CD14-positive monocyte (primary cell): Measurements from ENCODE around the gene IFT122. TPM values are rescaled to one million over a fixed set of nuclear protein-coding genes. Genes with fewer than 3 reads are reported as not detected.

ENCODE experiments used
- DNase-seq, 3 donors: peaks; one replicate each; pipeline ENCODE4 v3.0.0-alpha.2; 2011 to 2022
- H2AFZ ChIP-seq: 2 replicates; pipeline ENCODE4 v1.6.0; 2012; ENCODE audit warnings: mild to moderate bottlenecking, low read depth, low read length, inconsistent platforms; ENCODE audit not compliant: insufficient read depth, poor library complexity, severe bottlenecking
- H3K27ac ChIP-seq, 2 donors: 1 replicate in 1 of 2; 2 replicates in 1 of 2; pipeline ENCODE4 v1.5.1; 2012 to 2013; ENCODE audit warnings: low read length in 2 of 2, control low read depth in 1 of 2, inconsistent platforms in 1 of 2, low read depth in 1 of 2, mild to moderate bottlenecking in 1 of 2
- H3K27me3 ChIP-seq, 2 donors: one replicate each; pipeline versions ENCODE4 v1.6.0 to v1.6.1; 2011 to 2013; ENCODE audit warnings: low read length in 2 of 2; ENCODE audit not compliant: control insufficient read depth in 2 of 2, insufficient read depth in 2 of 2
- H3K36me3 ChIP-seq, 2 donors: replicated peaks in 1 of 2; 1 replicate in 1 of 2; 2 replicates in 1 of 2; pipeline versions ENCODE4 v1.5.1 to v1.6.1; 2012 to 2013; ENCODE audit warnings: low read length in 2 of 2, control low read depth in 1 of 2, inconsistent platforms in 1 of 2, mild to moderate bottlenecking in 1 of 2; ENCODE audit not compliant: insufficient read depth in 2 of 2, control insufficient read depth in 1 of 2
- H3K4me1 ChIP-seq, 2 donors: 1 replicate in 1 of 2; 2 replicates in 1 of 2; pipeline versions ENCODE4 v1.5.1 to v1.6.1; 2012 to 2013; ENCODE audit warnings: low read length in 2 of 2, control low read depth in 1 of 2, inconsistent platforms in 1 of 2, mild to moderate bottlenecking in 1 of 2, moderate library complexity in 1 of 2; ENCODE audit not compliant: insufficient read depth in 2 of 2, control insufficient read depth in 1 of 2
- H3K4me2 ChIP-seq: replicated peaks from 2 replicates; pipeline ENCODE3; 2012; ENCODE audit warnings: low read length, moderate library complexity, mild to moderate bottlenecking; ENCODE audit not compliant: poor library complexity, severe bottlenecking; ENCODE audit errors: extremely low read depth
- H3K4me3 ChIP-seq, 3 experiments: fragments of 200-600 bp in 1 of 3; sonication (generic) in 1 of 3; replicated peaks in 1 of 3; 1 replicate in 2 of 3; 2 replicates in 1 of 3; pipeline ENCODE4 v1.5.1; 2011 to 2013; ENCODE audit warnings: low read length in 3 of 3, mild to moderate bottlenecking in 3 of 3, control low read depth in 2 of 3, low read depth in 2 of 3, inconsistent platforms in 1 of 3, moderate library complexity in 1 of 3
- H3K79me2 ChIP-seq: 2 replicates; pipeline ENCODE4 v1.6.0; 2012; ENCODE audit warnings: mild to moderate bottlenecking, control low read depth, inconsistent platforms, low read length, moderate library complexity; ENCODE audit not compliant: insufficient read depth
- H3K9ac ChIP-seq: 2 replicates; pipeline ENCODE4 v1.6.0; 2017; ENCODE audit warnings: low read length, mild to moderate bottlenecking; ENCODE audit not compliant: insufficient read depth, poor library complexity, severe bottlenecking
- H3K9me3 ChIP-seq, 2 donors: replicated peaks in 1 of 2; 1 replicate in 1 of 2; 2 replicates in 1 of 2; pipeline versions ENCODE4 v1.5.1 to v1.6.1; 2012 to 2013; ENCODE audit warnings: low read length in 2 of 2, control low read depth in 1 of 2; ENCODE audit not compliant: control insufficient read depth in 1 of 2, insufficient read depth in 1 of 2
- H4K20me1 ChIP-seq: 2 replicates; pipeline ENCODE4 v1.6.0; 2012; ENCODE audit warnings: mild to moderate bottlenecking, low read length, control low read depth, moderate library complexity; ENCODE audit not compliant: insufficient read depth
- H3K27ac Mint-ChIP-seq, 7 donors: one replicate each; pipeline ENCODE4 v1.8.0; 2020; ENCODE audit warnings: mild to moderate bottlenecking in 7 of 7, mixed read lengths in 7 of 7, moderate library complexity in 6 of 7, inconsistent platforms in 2 of 7
- H3K27me3 Mint-ChIP-seq, 3 donors: one replicate each; pipeline ENCODE4 v1.8.0; 2021 to 2022; ENCODE audit warnings: low read depth in 3 of 3, mild to moderate bottlenecking in 3 of 3, mixed read lengths in 3 of 3, moderate library complexity in 3 of 3, inconsistent platforms in 1 of 3
- H3K36me3 Mint-ChIP-seq, 2 donors: one replicate each; pipeline ENCODE4 v1.8.0; 2020; ENCODE audit warnings: mixed read lengths in 2 of 2, inconsistent platforms in 1 of 2, mild to moderate bottlenecking in 1 of 2
- H3K4me1 Mint-ChIP-seq: one replicate; pipeline ENCODE4 v1.8.0; 2020; ENCODE audit warnings: mild to moderate bottlenecking, mixed read lengths
- H3K4me3 Mint-ChIP-seq, 2 donors: one replicate each; pipeline ENCODE4 v1.8.0; 2020; ENCODE audit warnings: mild to moderate bottlenecking in 2 of 2, mixed read lengths in 2 of 2, moderate library complexity in 1 of 2
- H3K9me3 Mint-ChIP-seq, 7 donors: one replicate each; pipeline ENCODE4 v1.8.0; 2020 to 2022; ENCODE audit warnings: mixed read lengths in 7 of 7, mild to moderate bottlenecking in 6 of 7, moderate library complexity in 6 of 7, inconsistent platforms in 2 of 7
- WGBS: methylation state at CpG from one replicate; pipeline ENCODE4 v1.1.5; 2013; ENCODE audit warnings: missing lambda C conversion rate; ENCODE audit not compliant: insufficient coverage; 5-methylcytosine and 5-hydroxymethylcytosine counted together
- intact Hi-C, 2 donors: fragments of 100-400 bp; cut with micrococcal nuclease; formaldehyde crosslinking; loops; one replicate each; pipeline versions ENCODE4 v1.15.0 to v1.15.1; 2023
- polyA plus RNA-seq, 3 donors: library from polyadenylated mRNA; depleted of rRNA in 1 of 3; unstranded in 2 of 3; stranded (reverse) in 1 of 3; fragments of 300-500 nt in 2 of 3; fragments of >200 nt in 1 of 3; fragmentation: Illumina TruSeq in 2 of 3; gene quantifications; 1 replicate in 2 of 3; 2 replicates in 1 of 3; pipeline ENCODE4 v1.2.3, GENCODE V29; 2012 to 2021
- TF ChIP-seq, protein P1 (sequence below): fragments of 200-600 bp; IDR thresholded peaks from one replicate; pipeline ENCODE4 v1.8.0; 2022; ENCODE audit warnings: antibody characterized with exemption, mild to moderate bottlenecking

Gene IFT122
- polyA plus RNA-seq, 3 donors: 3.3 to 12.2 (median 3.6) TPM

DNA sequence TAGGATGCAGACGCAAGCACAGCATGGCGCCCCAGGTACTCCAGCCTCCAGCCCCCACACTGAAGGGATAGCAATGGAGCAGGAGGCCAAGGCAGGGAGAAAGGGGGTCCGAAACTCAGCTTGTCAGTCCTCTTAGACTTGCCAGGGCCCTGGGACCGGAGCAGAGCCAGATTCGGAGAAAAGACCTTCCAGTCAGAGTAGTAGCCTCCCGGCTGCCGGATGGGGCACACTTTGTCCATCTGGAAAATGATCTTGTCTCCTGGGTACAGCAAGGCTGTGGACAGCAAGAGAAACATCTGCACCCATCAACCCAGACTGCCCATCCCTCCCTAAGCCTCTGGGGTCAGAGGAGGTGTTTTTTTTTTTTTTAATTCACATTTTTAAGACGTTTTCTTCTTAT, 35.9 kb upstream of the IFT122 start:
- no peaks in the 10 kb centered on the region for H4K20me1 ChIP-seq
- H3K36me3 Mint-ChIP-seq: peaks cover 0 to 2% of the 10 kb centered on the region in 2 donors
- H3K4me1 Mint-ChIP-seq: peaks cover 3% of the 10 kb centered on the region
- no peak overlapping the region for H3K27ac Mint-ChIP-seq
- H3K27ac ChIP-seq: no peak overlapping the region
- no peak overlapping the region for H3K4me2 ChIP-seq
- H3K9me3 ChIP-seq: no peaks in the 10 kb centered on the region
- TF ChIP-seq, protein P1, sequence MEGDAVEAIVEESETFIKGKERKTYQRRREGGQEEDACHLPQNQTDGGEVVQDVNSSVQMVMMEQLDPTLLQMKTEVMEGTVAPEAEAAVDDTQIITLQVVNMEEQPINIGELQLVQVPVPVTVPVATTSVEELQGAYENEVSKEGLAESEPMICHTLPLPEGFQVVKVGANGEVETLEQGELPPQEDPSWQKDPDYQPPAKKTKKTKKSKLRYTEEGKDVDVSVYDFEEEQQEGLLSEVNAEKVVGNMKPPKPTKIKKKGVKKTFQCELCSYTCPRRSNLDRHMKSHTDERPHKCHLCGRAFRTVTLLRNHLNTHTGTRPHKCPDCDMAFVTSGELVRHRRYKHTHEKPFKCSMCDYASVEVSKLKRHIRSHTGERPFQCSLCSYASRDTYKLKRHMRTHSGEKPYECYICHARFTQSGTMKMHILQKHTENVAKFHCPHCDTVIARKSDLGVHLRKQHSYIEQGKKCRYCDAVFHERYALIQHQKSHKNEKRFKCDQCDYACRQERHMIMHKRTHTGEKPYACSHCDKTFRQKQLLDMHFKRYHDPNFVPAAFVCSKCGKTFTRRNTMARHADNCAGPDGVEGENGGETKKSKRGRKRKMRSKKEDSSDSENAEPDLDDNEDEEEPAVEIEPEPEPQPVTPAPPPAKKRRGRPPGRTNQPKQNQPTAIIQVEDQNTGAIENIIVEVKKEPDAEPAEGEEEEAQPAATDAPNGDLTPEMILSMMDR: no peak
- H3K27me3 ChIP-seq: no peaks in the 10 kb centered on the region
- peaks cover 0 to 3% (median 2%) of the 10 kb centered on the region in 3 donors for H3K27me3 Mint-ChIP-seq
- intact Hi-C loops: loop anchor here in 1 of 2 donors (5.0 kb wide), 1 partner anchor 33 kb away; the partner anchor contains the start of gene MBD4
- no peak overlapping the region for H3K4me3 ChIP-seq
- no peaks in the 10 kb centered on the region for H3K36me3 ChIP-seq
- no peak overlapping the region for H2AFZ ChIP-seq
- no peak overlapping the region for H3K9ac ChIP-seq
- DNase-seq: no peak
- H3K4me3 Mint-ChIP-seq: no peak overlapping the region
- peaks cover 4 to 5% of the 10 kb centered on the region in 2 donors for H3K4me1 ChIP-seq
- H3K79me2 ChIP-seq: peaks cover 2% of the 10 kb centered on the region
- no peaks in the 10 kb centered on the region for H3K9me3 Mint-ChIP-seq
- 98% methylated on average over 6 of the region's 8 CpGs for WGBS

DNA sequence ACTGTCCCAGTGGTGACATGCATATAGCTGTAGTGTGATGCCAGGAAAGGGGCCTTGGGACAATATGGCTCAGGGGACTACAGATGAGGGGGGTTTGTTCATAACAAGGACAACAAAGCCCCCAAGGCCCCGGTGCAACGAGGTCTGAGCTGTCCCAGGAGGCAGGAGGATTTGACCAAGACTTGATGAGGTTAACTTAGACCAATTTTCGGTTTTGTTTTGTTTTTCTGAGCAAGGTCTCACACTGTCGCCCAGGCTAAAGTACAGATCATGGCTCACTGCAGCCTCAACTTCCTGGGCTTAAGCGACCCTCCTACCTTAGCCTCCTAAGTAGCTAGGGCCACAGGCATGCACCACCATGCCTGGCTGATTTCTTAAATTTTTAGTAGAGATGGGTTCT, 35.4 kb upstream of the IFT122 start:
- no peak overlapping the region for H3K4me3 ChIP-seq
- no peak overlapping the region for H3K27ac ChIP-seq
- intact Hi-C loops: loop anchor here in 1 of 2 donors (5.0 kb wide), 1 partner anchor 33 kb away; the partner anchor contains the start of gene MBD4
- H3K4me2 ChIP-seq: no peak overlapping the region
- H3K27me3 ChIP-seq: no peaks in the 10 kb centered on the region
- no peaks in the 10 kb centered on the region for H3K9me3 ChIP-seq
- Mint-ChIP-seq H3K36me3 (peaks cover 0 to 2% of the 10 kb centered on the region in 2 donors), H3K4me1 (peaks cover 2% of the 10 kb centered on the region), H3K27me3 (peaks cover 0 to 3% (median 2%) of the 10 kb centered on the region in 3 donors), H3K27ac (peak overlapping the region in 1 of 7 donors; percentile 26), H3K9me3 (no peaks in the 10 kb centered on the region), H3K4me3 (no peak overlapping the region)
- H3K4me1 ChIP-seq: peaks cover 4 to 5% of the 10 kb centered on the region in 2 donors
- H2AFZ ChIP-seq: no peak overlapping the region
- TF ChIP-seq, protein P1: no peak
- H4K20me1 ChIP-seq: no peaks in the 10 kb centered on the region
- WGBS: 93% methylated on average over 3 of the region's 5 CpGs
- no peaks in the 10 kb centered on the region for H3K36me3 ChIP-seq
- H3K79me2 ChIP-seq: no peaks in the 10 kb centered on the region
- H3K9ac ChIP-seq: no peak overlapping the region
- DNase-seq: no peak
